RKO (cell line): ENCODE results near the gene EPHA3.

Experiments used
- DNase-seq: peaks from one replicate; pipeline ENCODE4 v3.0.0-alpha.2; 2016; ENCODE audit warnings: low spot score

Gene EPHA3

GRCh38 chr3:89449086-89449485 lies 341.7 kb downstream of the EPHA3 start:
- DNase-seq, result no peak

GRCh38 chr3:89452066-89452465 lies 344.6 kb downstream of the EPHA3 start:
- DNase-seq, result no peak

GRCh38 chr3:89455240-89455639 lies 347.8 kb downstream of the EPHA3 start:
- DNase-seq, result no peak

GRCh38 chr3:89467898-89468363 lies 360.5 kb downstream of the EPHA3 start:
- no peak for DNase-seq

- no peak for DNase-seq
Measured at GRCh38 chr3:89472101-89472500, 364.7 kb downstream of the EPHA3 start.

GRCh38 chr3:89474333-89475130 lies 367.1 kb downstream of the EPHA3 start:
- no peak for DNase-seq

GRCh38 chr3:89488800-89489580 lies 381.6 kb downstream of the EPHA3 start:
- DNase-seq, result no peak

- no peak for DNase-seq
Measured at GRCh38 chr3:89490129-89490528, 382.7 kb downstream of the EPHA3 start.

GRCh38 chr3:89494734-89495133 lies 387.3 kb downstream of the EPHA3 start:
- no peak for DNase-seq

GRCh38 chr3:89503891-89504391 lies 396.5 kb downstream of the EPHA3 start:
- no peak for DNase-seq

- no peak for DNase-seq
Measured at GRCh38 chr3:89504432-89504831, 397.0 kb downstream of the EPHA3 start.

- no peak for DNase-seq
Measured at GRCh38 chr3:89506462-89507103, 399.2 kb downstream of the EPHA3 start.

- no peak for DNase-seq
Measured at GRCh38 chr3:89521328-89521727, 413.9 kb downstream of the EPHA3 start.

- DNase-seq, result no peak
Measured at GRCh38 chr3:89522155-89522554, 414.7 kb downstream of the EPHA3 start.

GRCh38 chr3:89525609-89526008 lies 418.2 kb downstream of the EPHA3 start:
- no peak for DNase-seq

GRCh38 chr3:89527736-89528305 lies 420.4 kb downstream of the EPHA3 start:
- DNase-seq, result no peak
